ENCODE measurements around the gene ALDH1L1.
"Not testable (repeated sequence)": the region's sequence is repeated elsewhere in the genome, so short reads cannot be mapped to it uniquely, and the experiment has no call there.

Gene ALDH1L1

DNA sequence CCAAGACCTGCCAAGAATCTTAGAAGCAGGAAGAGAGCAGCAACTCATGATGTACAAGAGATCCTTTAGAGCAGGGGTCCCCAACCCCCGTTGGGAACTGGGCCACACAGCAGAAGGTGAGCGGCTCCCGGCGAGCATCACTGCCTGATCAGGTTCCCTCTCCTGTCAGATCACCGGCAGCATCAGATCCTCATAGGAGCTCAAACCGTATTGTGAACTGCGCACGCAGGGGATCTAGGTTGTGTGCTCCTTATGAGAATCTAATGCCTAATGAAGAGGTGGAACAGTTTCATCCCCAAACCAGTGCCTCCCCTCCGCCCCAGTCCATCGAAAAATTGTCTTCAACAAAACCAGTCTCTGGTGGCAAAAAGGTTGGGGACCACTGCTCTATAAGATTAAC lies 110.2 kb downstream of the ALDH1L1 start:
- CTCF ChIA-PET: no interaction called here
- POLR2A ChIA-PET: no interaction called here
- TF ChIP-seq FOXA1 (IDR thresholded peaks at IDR 0.05): no peak
- TF ChIP-seq ZNF384 (IDR thresholded peaks at IDR 0.05): no peak
- TF ChIP-seq SP1 (IDR thresholded peaks at IDR 0.05): no peak
- TF ChIP-seq CTBP1 (IDR thresholded peaks at IDR 0.05; ENCODE audit: borderline replicate concordance): no peak
- no peak for TF ChIP-seq ARNT (IDR thresholded peaks at IDR 0.05)
- no peak for TF ChIP-seq FOXM1 (IDR thresholded peaks at IDR 0.05; ENCODE audit: borderline replicate concordance)
- no peak for TF ChIP-seq ELF4 (IDR thresholded peaks at IDR 0.05)
- TF ChIP-seq TARDBP (IDR thresholded peaks at IDR 0.05): no peak
- TF ChIP-seq, protein P1, sequence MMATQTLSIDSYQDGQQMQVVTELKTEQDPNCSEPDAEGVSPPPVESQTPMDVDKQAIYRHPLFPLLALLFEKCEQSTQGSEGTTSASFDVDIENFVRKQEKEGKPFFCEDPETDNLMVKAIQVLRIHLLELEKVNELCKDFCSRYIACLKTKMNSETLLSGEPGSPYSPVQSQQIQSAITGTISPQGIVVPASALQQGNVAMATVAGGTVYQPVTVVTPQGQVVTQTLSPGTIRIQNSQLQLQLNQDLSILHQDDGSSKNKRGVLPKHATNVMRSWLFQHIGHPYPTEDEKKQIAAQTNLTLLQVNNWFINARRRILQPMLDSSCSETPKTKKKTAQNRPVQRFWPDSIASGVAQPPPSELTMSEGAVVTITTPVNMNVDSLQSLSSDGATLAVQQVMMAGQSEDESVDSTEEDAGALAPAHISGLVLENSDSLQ (IDR thresholded peaks at IDR 0.05): no peak
- no peak for TF ChIP-seq LEF1 (IDR thresholded peaks at IDR 0.05; ENCODE audit: borderline replicate concordance)
- no peak for TF ChIP-seq SUZ12 (IDR thresholded peaks at IDR 0.05)
- TF ChIP-seq NFRKB (IDR thresholded peaks at IDR 0.05): no peak
- no peak for TF ChIP-seq L3MBTL2 (conservative IDR thresholded peaks at IDR 0.05)
- no peak for DNase-seq (ENCODE audit: extremely low spot score)

DNA sequence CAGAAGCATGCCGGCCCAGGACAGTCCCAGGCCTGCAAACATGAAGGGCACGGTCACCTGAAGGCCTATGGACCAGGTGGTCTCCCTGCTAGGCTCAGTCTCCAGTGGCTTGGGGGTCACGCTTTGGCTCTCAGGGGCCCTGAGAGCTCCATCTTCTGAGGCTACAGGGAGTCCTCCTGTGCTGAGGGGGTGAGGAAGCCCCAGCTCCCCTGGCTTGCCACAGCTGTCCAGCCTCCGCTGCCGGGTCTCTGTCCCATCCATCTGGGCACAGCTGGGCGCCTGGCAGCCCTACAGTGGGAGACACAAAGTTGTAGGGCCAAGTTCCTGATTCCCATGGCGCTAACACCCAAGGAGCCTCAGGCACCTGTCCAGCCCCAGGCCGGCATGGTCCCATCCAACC lies 112.4 kb downstream of the ALDH1L1 start:
- ChIA-PET CTCF (no interaction called here), POLR2A (no interaction called here)
- no peak for DNase-seq (ENCODE audit: extremely low spot score)
- no peak for TF ChIP-seq SUZ12 (IDR thresholded peaks at IDR 0.05)
- no peak for TF ChIP-seq ZNF384 (IDR thresholded peaks at IDR 0.05)
- no peak for TF ChIP-seq ELF4 (IDR thresholded peaks at IDR 0.05)
- TF ChIP-seq FOXK2 (IDR thresholded peaks at IDR 0.05): no peak
- TF ChIP-seq, protein P1 (IDR thresholded peaks at IDR 0.05): no peak
- TF ChIP-seq NFRKB (IDR thresholded peaks at IDR 0.05): no peak
- no peak for TF ChIP-seq TARDBP (IDR thresholded peaks at IDR 0.05)
- TF ChIP-seq FOXM1 (IDR thresholded peaks at IDR 0.05; ENCODE audit: borderline replicate concordance): no peak
- no peak for TF ChIP-seq SP1 (IDR thresholded peaks at IDR 0.05)
- TF ChIP-seq FOXA1 (IDR thresholded peaks at IDR 0.05): no peak
- no peak for TF ChIP-seq LEF1 (IDR thresholded peaks at IDR 0.05; ENCODE audit: borderline replicate concordance)
- TF ChIP-seq ARNT (IDR thresholded peaks at IDR 0.05): no peak
- no peak for TF ChIP-seq CTBP1 (IDR thresholded peaks at IDR 0.05; ENCODE audit: borderline replicate concordance)
- no peak for TF ChIP-seq BHLHE40 (IDR thresholded peaks at IDR 0.05; ENCODE audit: borderline replicate concordance)
- TF ChIP-seq HDGF (IDR thresholded peaks at IDR 0.05; ENCODE audit: borderline replicate concordance): no peak
- TF ChIP-seq L3MBTL2 (conservative IDR thresholded peaks at IDR 0.05): no peak

DNA sequence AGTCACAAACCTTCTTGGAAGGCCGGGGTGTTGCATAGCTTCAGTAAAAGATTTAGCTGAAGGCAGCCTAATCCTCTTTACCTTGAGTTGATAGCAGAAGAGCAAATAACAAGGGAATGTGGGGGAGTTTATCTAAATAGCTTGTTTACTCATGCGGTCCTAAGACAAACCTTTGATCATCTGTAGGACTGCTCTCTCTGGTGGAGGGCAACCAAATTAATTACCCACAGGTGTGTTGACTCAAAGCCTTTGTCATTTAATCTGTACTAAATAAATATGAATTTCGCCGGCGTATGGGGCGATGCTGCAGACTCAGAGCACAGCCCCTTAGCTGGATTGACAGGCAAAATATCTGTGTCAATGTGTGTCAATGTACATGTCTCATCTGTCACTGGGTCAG lies 113.7 kb downstream of the ALDH1L1 start:
- POLR2A ChIA-PET; CTCF ChIA-PET; DNase-seq (ENCODE audit: extremely low spot score): not testable (repeated sequence)

DNA sequence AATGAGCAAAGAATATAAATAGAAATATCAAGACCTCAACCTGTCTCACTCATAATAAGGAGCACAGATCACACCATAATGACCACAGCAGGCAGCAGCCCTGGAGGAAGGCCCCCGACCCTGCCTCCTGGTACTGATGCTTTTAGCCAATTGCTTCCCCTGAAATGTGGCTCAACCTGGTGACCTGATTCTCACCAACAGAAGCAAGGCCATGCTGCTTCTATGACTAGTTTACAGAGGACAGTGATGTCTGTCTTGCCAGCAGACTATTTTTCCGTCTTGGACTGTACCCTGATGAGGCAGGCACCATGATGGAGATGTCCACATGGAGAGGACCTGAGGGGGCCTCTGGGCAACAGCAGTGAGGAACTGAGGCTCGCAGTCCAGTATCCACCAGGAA lies 114.5 kb downstream of the ALDH1L1 start:
- no peak for DNase-seq (ENCODE audit: extremely low spot score)
- TF ChIP-seq ARNT (IDR thresholded peaks at IDR 0.05) (no peak), HDGF (IDR thresholded peaks at IDR 0.05; ENCODE audit: borderline replicate concordance) (no peak), BHLHE40 (IDR thresholded peaks at IDR 0.05; ENCODE audit: borderline replicate concordance) (no peak), FOXK2 (IDR thresholded peaks at IDR 0.05) (no peak), SP1 (IDR thresholded peaks at IDR 0.05) (no peak), ZNF384 (IDR thresholded peaks at IDR 0.05) (no peak), FOXA1 (IDR thresholded peaks at IDR 0.05) (no peak)
- CTCF ChIA-PET: no interaction called here
- POLR2A ChIA-PET: no interaction called here

DNA sequence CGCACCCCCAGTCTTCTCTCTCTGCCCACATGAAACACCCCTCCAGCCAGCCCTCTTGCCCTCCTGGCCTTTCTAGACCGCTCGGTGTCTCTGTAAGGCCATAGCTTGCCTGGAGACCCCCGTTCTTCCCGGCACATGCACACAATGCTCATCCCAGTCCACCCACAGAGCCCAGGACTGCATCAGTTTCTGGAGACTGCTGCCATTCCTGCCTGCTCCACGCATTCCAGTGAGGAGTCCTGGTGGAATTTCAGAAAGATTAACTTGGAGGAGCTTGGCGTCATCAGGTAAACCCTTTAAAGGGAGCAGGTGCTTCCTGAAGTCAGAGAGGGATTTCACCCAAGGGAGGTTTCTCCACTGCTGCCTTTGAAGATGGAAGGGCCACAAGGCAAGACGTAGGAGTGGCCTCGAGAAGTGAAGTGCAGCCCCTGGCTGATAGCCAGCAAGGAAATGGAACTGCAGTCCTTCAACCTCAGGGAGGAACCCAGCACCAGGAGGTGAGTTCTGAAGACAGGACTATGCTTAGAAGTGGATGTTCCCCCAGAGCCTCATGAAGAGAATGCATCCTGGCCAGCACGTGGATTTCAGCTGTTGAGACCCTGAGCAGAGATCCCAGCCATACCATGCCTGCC lies 115.6 kb downstream of the ALDH1L1 start:
- CTCF ChIA-PET: interaction anchor here (0.6 kb wide), 1 partner anchor 14 kb away, joined by 4 read pairs; no protein-coding TSS in a partner anchor
- peak; percentile 2 for DNase-seq (ENCODE audit: extremely low spot score)
- POLR2A ChIA-PET: interaction anchor here (1.0 kb wide), 1 partner anchor 19 kb away, joined by 3 read pairs; the partner anchor contains the start of gene SLC41A3
- TF ChIP-seq, protein P1 (IDR thresholded peaks at IDR 0.05): no peak
- no peak for TF ChIP-seq SP1 (IDR thresholded peaks at IDR 0.05)
- no peak for TF ChIP-seq ZNF384 (IDR thresholded peaks at IDR 0.05)
- no peak for TF ChIP-seq FOXA1 (IDR thresholded peaks at IDR 0.05)
- no peak for TF ChIP-seq NFRKB (IDR thresholded peaks at IDR 0.05)
- no peak for TF ChIP-seq FOXM1 (IDR thresholded peaks at IDR 0.05; ENCODE audit: borderline replicate concordance)
- TF ChIP-seq SUZ12 (IDR thresholded peaks at IDR 0.05): no peak
- no peak for TF ChIP-seq BHLHE40 (IDR thresholded peaks at IDR 0.05; ENCODE audit: borderline replicate concordance)
- no peak for TF ChIP-seq LEF1 (IDR thresholded peaks at IDR 0.05; ENCODE audit: borderline replicate concordance)
- no peak for TF ChIP-seq TARDBP (IDR thresholded peaks at IDR 0.05)
- TF ChIP-seq CTBP1 (IDR thresholded peaks at IDR 0.05; ENCODE audit: borderline replicate concordance): no peak
- TF ChIP-seq FOXK2 (IDR thresholded peaks at IDR 0.05): no peak
- no peak for TF ChIP-seq HDGF (IDR thresholded peaks at IDR 0.05; ENCODE audit: borderline replicate concordance)
- TF ChIP-seq ELF4 (IDR thresholded peaks at IDR 0.05): no peak
- no peak for TF ChIP-seq L3MBTL2 (conservative IDR thresholded peaks at IDR 0.05)
- TF ChIP-seq ARNT (IDR thresholded peaks at IDR 0.05): no peak

DNA sequence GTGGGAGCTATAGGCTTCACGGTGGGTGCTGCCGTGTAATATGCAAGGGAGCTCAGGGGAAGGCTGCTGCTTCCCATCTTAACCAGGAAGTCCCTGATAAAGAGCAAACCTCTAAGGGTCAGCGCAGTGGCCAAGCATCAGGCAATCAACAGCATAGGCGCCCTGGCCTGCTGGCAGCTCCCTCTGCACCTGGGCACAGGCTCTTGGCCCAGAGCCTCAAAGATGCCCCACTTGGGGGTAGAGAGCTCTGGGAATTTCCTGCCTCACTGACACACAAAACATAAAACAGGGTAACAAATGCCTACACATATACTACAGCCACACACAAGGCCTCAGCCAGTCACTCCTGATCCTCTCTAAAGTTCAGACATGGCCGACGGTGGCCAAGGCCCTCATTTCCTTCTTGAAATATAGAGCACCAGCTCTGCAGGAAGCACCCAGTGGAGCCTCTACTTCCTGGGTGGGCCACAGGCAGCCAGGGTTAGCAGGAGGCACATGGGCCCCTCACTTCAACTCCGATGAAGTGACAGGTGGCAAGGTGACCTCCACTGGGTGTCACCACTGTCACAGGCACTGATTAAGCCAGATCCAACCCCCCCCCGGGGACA lies 116.9 kb downstream of the ALDH1L1 start:
- POLR2A ChIA-PET: no interaction called here
- TF ChIP-seq TARDBP (IDR thresholded peaks at IDR 0.05) (no peak), FOXK2 (IDR thresholded peaks at IDR 0.05) (no peak), HDGF (IDR thresholded peaks at IDR 0.05; ENCODE audit: borderline replicate concordance) (no peak), CTBP1 (IDR thresholded peaks at IDR 0.05; ENCODE audit: borderline replicate concordance) (no peak), ARNT (IDR thresholded peaks at IDR 0.05) (no peak)
- TF ChIP-seq, protein P1 (IDR thresholded peaks at IDR 0.05): no peak
- peak; percentile 2 for DNase-seq (ENCODE audit: extremely low spot score)
- CTCF ChIA-PET: no interaction called here

Measured in HEK293T (cell line).